Measurements from ENCODE around the gene SLC12A7. TPM values are rescaled to one million over a fixed set of nuclear protein-coding genes. Genes with fewer than 3 reads are reported as not detected.

Gene SLC12A7
- total and polyA plus RNA-seq, 2 donors (not counting 1 experiment from before 2014, with no cell fraction given), result 2.9 to 23.9 TPM

GRCh38 chr5:1074226-1074625, 37.6 kb downstream of the SLC12A7 start:
- Histone ChIP-seq H3K27me3 (ENCODE audit: control insufficient read depth, insufficient read depth, low read length) (no peaks in the 10 kb centered on the region), H3K27ac (ENCODE audit: insufficient read depth, low read length) (no peak overlapping the region), H2AFZ (ENCODE audit: low read length) (no peak overlapping the region), H3K79me2 (ENCODE audit: control insufficient read depth, insufficient read depth, low read length) (no peaks in the 10 kb centered on the region), H3K4me2 (ENCODE audit: extremely low read depth, insufficient read depth, low read length) (no peak overlapping the region), H3K36me3 (ENCODE audit: control insufficient read depth, insufficient read depth, low read length) (peaks cover 1% of the 10 kb centered on the region), H3K9me3 (ENCODE audit: control insufficient read depth, insufficient read depth, low read depth, low read length) (no peaks in the 10 kb centered on the region), H4K20me1 (ENCODE audit: control insufficient read depth, extremely low read depth, insufficient read depth, low read length) (no peaks in the 10 kb centered on the region), H3K9ac (ENCODE audit: insufficient read depth, low read length) (no peak overlapping the region), H3K4me3 (replicated peaks in 1 of 4; ENCODE audit: control extremely low read depth in 1 of 4, insufficient read depth in 1 of 4, low read depth in 3 of 4, low read length in 4 of 4) (no peak overlapping the region), H3K4me1 (ENCODE audit: control insufficient read depth, extremely low read depth, insufficient read depth, low read length) (no peaks in the 10 kb centered on the region)
- no peak for DNase-seq (ENCODE audit: low read depth in 2 of 2)
- TF ChIP-seq CTCF (conservative IDR thresholded peaks at IDR 0.05 in 1 of 2, IDR thresholded peaks at IDR 0.05 in 1 of 2; ENCODE audit: low read depth in 1 of 2, low read length in 2 of 2) (no peak), EZH2 (IDR thresholded peaks at IDR 0.05; ENCODE audit: low read length, missing control alignments) (no peak)

- Histone ChIP-seq H3K36me3 (ENCODE audit: control insufficient read depth, insufficient read depth, low read length) (peaks cover 1% of the 10 kb centered on the region), H4K20me1 (ENCODE audit: control insufficient read depth, extremely low read depth, insufficient read depth, low read length) (no peaks in the 10 kb centered on the region), H2AFZ (ENCODE audit: low read length) (no peak overlapping the region), H3K79me2 (ENCODE audit: control insufficient read depth, insufficient read depth, low read length) (no peaks in the 10 kb centered on the region), H3K27ac (ENCODE audit: insufficient read depth, low read length) (no peak overlapping the region), H3K9ac (ENCODE audit: insufficient read depth, low read length) (no peak overlapping the region), H3K4me1 (ENCODE audit: control insufficient read depth, extremely low read depth, insufficient read depth, low read length) (no peaks in the 10 kb centered on the region), H3K9me3 (ENCODE audit: control insufficient read depth, insufficient read depth, low read depth, low read length) (no peaks in the 10 kb centered on the region), H3K27me3 (ENCODE audit: control insufficient read depth, insufficient read depth, low read length) (no peaks in the 10 kb centered on the region), H3K4me3 (replicated peaks in 1 of 4; ENCODE audit: control extremely low read depth in 1 of 4, insufficient read depth in 1 of 4, low read depth in 3 of 4, low read length in 4 of 4) (no peak overlapping the region), H3K4me2 (ENCODE audit: extremely low read depth, insufficient read depth, low read length) (no peak overlapping the region)
- TF ChIP-seq EZH2 (IDR thresholded peaks at IDR 0.05; ENCODE audit: low read length, missing control alignments) (no peak), CTCF (conservative IDR thresholded peaks at IDR 0.05 in 1 of 2, IDR thresholded peaks at IDR 0.05 in 1 of 2; ENCODE audit: low read depth in 1 of 2, low read length in 2 of 2) (no peak)
- DNase-seq (ENCODE audit: low read depth in 2 of 2), result no peak
Observed at GRCh38 chr5:1073239-1074102, 38.4 kb downstream of the SLC12A7 start.

GRCh38 chr5:1069720-1070088, 42.2 kb downstream of the SLC12A7 start:
- DNase-seq (ENCODE audit: low read depth in 2 of 2), result no peak
- no peaks in the 10 kb centered on the region for H3K4me1 ChIP-seq (ENCODE audit: control insufficient read depth, extremely low read depth, insufficient read depth, low read length)
- no peaks in the 10 kb centered on the region for H3K9me3 ChIP-seq (ENCODE audit: control insufficient read depth, insufficient read depth, low read depth, low read length)
- H2AFZ ChIP-seq (ENCODE audit: low read length), result no peak overlapping the region
- H3K27ac ChIP-seq (ENCODE audit: insufficient read depth, low read length), result no peak overlapping the region
- no peaks in the 10 kb centered on the region for H3K79me2 ChIP-seq (ENCODE audit: control insufficient read depth, insufficient read depth, low read length)
- no peak overlapping the region for H3K4me3 ChIP-seq (replicated peaks in 1 of 4; ENCODE audit: control extremely low read depth in 1 of 4, insufficient read depth in 1 of 4, low read depth in 3 of 4, low read length in 4 of 4)
- TF ChIP-seq CTCF (conservative IDR thresholded peaks at IDR 0.05 in 1 of 2, IDR thresholded peaks at IDR 0.05 in 1 of 2; ENCODE audit: low read depth in 1 of 2, low read length in 2 of 2) (no peak), EZH2 (IDR thresholded peaks at IDR 0.05; ENCODE audit: low read length, missing control alignments) (no peak)
- no peaks in the 10 kb centered on the region for H4K20me1 ChIP-seq (ENCODE audit: control insufficient read depth, extremely low read depth, insufficient read depth, low read length)
- H3K36me3 ChIP-seq (ENCODE audit: control insufficient read depth, insufficient read depth, low read length), result peaks cover 1% of the 10 kb centered on the region
- no peaks in the 10 kb centered on the region for H3K27me3 ChIP-seq (ENCODE audit: control insufficient read depth, insufficient read depth, low read length)
- no peak overlapping the region for H3K4me2 ChIP-seq (ENCODE audit: extremely low read depth, insufficient read depth, low read length)
- H3K9ac ChIP-seq (ENCODE audit: insufficient read depth, low read length), result no peak overlapping the region
